G401.6 (cell line): Measurements from ENCODE around the gene FGD3.
"Not testable (repeated sequence)": the region's sequence is repeated elsewhere in the genome, so short reads cannot be mapped to it uniquely, and the experiment has no call there.

Source experiments
- FAIRE-seq: peaks from 2 replicates; lab custom pipeline; 2012; peaks lifted over from hg19 to GRCh38; lab: Jason Lieb, UNC

The FGD3 gene

DNA sequence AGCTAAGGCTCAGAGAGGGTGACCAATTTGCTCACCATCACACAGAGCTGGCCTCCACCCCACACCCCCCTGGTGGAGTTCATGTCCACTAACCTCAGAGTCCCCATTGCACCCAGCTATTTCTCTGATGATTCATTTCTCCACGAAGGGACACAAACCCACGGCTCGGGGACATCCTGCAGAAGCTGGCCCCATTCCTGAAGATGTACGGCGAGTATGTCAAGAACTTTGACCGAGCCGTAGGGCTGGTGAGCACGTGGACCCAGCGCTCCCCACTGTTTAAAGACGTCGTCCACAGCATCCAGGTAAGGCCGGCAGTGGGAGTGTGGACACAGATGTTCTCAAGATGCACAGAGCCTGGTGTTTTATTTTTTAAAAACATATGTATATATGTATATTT is 58.6 kb downstream of the FGD3 start:
- FAIRE-seq = no peak

DNA sequence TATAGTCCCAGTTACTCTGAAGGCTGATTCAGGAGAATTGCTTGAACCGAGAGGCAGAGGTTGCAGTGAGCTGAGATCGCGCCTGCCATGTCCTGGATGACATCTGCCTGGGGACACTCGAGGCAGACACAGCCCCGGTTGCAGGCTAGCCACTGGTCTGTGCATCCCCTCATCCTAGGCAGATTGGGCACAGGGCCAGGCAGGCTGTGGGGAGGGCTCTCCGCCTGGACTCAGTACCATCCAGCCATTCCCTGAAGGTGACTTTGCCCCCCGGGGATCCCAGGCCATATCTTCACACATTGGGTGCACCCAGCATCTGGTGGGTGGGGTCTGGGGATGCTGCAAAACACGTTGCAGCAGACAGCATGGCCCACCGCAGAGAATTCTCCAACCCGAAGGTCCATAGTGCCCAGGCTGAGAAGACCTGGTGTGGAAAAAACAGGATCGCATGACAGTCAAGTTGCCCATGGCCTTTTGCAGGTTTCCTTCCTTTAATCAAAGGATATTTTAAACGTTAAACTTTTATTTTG is 60.3 kb downstream of the FGD3 start:
- FAIRE-seq = no peak

DNA sequence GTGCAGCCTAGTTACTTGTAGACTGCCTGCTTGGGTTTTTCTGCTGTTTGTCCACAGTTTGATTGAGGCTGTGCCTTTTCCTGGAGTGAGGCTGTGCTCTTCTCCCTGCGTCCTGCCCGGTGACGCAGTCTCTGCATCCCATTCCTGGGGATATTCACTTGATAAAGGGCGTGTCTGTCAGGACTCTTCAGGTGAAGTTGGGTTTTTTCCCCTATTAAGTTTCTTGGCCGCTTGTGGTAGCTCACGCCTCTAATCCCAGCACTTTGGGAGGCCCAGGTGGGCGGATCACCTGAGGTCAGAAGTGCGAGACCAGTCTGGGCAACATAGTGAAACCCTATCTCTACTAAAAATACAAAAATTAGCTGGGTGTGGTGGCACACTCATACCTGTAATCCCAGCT is 61.1 kb downstream of the FGD3 start:
- no peak for FAIRE-seq

DNA sequence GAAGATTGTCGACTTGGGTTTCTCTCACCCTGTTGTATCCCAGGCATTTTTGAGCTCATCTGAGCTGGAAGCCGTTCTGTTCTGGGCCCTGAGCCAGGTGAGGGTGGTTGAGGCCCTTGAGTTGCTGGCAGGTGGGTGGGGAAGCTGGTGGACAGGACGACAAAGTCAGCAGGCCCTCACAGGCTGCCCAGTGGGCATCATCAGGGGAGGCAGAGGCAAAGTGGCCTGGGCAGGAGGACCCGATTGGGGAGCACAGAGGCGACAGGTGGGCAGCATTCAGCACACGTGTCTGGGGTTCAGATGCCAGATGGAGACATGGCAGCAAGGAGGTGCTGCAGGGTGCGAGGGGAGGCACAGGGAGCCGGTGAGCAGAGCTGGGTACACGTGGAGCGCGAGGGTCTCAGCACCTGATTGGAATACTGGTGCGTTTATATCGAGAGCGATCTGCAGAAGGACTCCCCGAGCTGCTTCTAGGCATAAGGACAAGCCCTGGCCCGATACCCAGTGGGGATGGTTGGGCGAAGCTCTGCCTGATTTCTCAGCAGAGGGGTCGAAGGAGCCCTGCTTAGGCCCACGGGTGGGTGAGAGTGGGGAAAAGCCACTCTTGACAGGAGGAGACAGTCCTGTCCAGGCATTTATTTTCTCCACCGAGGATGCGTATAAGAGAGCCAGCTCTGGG is 62.2 kb downstream of the FGD3 start:
- FAIRE-seq = no peak

DNA sequence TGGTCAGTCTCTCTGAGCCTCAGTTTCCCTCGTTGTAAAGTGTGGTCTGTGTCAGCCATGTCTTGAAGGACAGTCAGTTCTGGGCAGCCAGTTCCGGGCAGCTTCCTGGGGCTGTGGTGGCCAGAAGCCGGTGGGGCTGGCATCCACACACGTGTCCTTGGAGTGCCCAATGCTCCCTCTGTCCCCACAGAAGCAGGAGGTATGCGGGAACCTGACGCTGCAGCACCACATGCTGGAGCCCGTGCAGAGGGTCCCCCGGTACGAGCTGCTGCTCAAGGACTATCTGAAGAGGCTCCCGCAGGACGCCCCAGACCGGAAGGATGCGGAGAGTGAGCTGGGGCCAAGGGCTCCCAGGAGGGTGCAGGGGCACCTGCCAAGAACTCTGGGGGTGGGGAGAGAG is 62.7 kb downstream of the FGD3 start:
- no peak for FAIRE-seq

DNA sequence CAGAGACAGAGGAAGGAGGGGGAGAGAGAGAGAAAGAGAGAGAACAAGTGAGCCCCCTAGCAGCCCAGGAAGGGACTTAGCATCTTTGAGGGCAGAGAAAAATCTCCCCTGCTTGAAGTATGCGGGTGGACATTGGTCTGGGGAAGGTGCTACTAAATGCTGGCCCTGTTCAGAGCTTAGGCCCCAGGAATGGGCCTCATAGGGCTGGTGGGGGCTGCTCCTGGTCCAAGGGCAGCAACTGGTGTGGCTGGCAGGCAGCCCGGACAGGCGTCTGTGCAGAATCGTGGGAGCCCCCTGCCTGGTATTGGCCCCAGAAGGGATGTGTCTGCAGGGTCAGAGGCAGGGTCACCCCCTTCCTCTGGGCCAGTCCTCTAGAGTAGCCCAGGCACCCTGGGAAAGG is 63.4 kb downstream of the FGD3 start:
- FAIRE-seq = no peak

DNA sequence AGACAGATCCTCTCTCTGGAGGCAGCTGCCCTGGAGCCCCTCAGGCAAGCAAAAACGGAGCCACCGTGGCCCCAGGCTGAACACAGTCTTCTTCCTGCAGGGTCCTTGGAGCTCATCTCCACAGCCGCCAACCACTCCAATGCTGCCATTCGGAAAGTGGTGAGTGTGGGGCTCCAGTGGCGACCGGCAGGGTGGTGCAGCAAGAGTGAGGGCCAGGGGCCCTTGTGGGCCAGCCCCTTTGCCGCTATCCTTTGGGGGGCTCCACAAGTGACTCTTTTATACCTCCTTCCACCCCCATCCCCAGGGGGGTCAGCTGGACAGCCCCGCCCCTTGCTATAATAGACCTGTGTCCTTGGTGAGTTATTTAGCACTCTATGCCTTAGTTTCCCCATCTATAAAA is 63.8 kb downstream of the FGD3 start:
- no peak for FAIRE-seq

DNA sequence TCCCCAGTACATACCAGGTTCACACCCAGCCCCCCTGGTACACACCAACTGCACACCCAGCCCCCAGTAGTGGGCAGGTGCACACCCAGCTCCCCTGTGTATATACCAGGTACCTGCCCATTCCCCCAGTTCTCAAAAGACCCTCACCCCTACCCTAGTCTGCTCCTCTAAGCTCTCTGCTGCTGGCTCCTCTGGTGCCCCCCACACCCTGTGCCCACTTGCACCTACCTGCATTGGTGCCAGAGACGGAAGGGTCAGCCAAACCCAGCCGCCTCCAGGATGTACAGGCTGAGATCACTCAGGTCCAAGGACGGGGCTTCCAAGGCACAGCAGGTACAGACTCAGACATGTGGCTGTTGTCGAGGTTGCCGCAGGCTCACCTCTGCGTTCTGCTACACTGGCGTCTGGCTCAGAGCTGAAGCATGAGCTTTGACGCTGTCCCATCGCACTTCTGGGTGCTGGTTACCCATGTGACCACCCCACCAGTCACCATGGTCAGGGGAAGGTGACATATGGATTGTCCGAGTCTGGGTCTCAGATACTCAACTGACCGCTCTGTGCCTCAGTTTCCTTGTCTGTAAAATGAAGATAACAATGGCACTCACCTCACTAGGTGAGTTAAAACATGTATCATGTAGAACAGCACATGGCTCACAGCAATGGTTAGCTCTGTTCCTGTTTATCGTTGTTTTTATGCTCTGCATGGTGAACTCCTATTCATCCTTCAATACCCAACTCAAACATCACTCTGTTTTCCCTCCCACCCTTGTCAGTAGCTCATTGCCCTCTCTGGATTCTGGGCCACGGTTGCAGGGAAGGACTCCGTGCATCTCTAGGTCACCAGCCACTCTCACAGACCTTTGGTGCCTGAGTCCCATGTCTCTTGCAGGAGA is 65.9 kb downstream of the FGD3 start:
- FAIRE-seq = no peak

DNA sequence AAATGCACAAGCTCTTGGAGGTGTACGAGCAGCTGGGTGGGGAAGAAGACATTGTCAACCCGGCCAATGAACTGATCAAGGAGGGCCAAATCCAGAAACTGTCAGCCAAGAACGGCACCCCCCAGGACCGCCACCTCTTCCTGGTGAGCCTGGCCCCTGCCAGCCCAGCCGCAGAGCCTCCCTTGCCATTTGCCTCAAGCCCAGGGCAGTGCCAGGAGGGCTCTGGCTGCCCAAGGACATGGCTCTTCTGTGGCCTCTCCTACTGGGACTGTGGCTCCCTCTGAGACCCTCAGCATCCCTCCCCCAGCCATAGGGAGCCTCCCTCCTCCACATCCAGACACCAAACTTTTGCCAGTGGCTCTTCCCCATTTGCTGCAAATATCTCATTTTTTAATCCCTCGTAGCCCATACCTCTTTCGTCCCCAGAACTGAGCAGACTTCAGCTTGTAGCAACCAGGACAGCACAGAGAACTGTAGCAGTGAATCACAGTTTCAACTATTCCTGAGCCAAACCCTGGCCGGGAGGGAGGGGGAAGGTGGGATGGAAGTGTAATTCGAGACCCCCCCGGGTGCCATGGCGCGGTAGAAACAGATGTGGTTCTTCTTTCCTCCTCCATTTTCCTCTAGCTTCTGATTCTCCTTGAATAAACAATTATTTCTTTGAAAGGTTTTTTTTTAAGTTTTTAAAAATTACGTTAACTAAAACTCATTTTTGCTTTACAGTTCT is 66.7 kb downstream of the FGD3 start:
- FAIRE-seq = no peak

DNA sequence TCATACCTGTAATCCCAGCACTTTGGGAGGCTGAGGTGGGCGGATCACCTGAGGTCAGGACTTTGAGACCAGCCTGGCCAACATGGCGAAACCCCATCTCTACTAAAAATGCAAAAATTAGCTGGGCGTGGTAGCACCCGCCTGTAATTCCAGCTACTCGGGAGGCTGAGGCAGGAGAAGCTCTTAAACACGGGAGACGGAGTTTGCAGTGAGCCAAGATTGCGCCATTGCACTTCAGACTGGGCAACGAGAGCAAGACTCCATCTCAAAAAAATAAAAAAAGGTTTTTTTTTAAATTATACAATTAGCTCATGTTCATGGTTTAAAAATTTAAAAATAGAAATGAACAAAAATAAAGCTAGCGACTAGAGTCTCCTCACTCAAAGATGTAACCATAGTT is 67.9 kb downstream of the FGD3 start:
- not testable (repeated sequence) for FAIRE-seq

DNA sequence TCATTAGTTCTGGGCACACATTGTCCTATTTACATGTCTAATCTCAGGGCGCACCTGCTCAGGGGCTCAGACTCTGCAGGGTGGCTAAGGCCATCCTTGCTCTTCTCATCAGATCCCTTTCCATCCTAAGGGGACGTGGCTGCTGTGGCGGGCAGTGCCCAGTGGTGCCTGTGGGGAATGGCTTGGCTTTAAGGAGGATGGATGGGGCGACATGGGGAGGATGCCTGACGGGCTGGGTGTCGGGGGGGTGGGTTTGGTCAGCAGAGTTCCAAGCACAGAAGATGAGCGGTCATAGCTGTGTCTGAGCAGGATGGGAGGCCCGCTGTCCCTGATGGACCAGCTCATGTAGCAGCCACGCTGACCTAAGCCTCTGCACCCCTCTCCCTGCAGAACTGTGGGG is 70.3 kb downstream of the FGD3 start:
- FAIRE-seq = no peak

DNA sequence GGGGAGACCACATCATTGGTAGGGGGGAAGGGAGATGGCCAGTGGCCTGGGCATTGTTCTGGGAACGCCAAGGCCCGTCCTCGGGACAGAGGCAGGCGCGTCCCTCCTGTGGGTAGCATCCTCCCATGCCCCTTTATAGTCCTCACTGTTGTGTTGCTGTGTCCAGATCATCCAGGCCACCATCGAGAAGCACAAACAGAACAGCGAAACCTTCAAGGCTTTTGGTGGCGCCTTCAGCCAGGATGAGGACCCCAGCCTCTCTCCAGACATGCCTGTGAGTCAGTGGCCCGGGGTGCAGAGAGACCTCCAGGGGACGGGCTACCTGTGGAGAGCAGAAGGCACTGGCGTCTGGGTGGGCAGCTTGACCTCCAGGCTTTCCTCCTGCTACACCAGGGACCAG is 72.8 kb downstream of the FGD3 start:
- FAIRE-seq = no peak

DNA sequence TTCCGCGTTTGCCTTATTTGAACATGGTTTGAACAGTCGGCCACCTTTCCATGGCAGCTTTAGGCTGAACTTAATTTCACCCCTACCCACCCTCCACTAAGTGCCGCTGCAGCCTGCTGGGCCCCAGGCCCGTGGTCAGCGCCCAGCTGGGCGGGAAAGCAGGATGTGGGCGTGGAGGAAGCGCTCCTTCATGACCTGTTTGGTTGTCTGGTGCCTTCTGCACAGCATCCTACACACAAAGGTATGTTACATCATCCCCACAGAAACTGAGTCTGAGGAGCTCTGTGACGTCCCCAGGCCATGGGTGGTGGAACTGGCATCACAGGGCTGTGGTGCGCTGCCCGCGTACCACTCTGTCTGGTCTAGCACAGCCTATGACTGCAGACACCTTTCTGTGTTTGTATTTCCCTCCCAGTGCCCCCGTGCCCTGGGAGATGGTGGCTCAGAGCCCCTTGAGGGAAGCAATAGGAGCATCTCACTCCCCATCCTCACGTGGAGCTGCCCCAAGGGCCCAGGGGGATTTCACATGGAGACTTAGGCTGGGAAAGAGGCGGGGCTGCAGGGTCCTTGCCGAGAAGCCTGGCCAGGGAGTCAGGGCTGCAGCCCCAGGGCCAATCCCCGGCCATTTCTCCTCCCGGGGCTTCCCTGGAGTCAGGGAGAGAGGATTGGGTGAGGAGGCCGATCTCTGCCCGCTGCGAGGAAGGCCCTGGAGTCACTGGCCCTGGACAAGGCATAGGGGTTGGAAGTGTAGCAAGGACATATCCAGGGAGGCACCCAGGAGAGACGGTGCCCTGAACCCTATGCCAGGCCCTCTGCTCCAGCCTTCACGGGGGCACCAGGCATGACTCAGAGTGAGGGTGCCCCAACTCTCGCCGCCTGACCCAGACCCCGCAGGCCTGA is 73.7 kb downstream of the FGD3 start:
- no peak for FAIRE-seq

DNA sequence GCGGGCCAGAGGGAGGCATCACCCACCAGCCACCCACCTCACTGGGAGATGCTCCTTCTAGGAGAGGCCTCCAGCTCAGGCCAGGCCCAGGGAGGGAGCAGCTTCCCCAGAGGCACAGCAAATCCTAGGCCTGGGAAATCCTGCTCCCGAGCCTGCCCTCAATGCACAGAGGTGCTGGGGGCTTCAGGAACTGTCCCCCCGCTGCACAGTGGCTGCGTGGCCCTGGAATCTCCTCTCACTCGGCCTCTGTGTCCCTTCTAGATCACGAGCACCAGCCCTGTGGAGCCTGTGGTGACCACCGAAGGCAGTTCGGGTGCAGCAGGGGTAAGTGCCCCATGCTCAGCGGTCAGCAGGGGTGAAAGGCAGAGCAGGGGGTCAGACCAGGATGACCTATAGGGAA is 74.7 kb downstream of the FGD3 start:
- no peak for FAIRE-seq

DNA sequence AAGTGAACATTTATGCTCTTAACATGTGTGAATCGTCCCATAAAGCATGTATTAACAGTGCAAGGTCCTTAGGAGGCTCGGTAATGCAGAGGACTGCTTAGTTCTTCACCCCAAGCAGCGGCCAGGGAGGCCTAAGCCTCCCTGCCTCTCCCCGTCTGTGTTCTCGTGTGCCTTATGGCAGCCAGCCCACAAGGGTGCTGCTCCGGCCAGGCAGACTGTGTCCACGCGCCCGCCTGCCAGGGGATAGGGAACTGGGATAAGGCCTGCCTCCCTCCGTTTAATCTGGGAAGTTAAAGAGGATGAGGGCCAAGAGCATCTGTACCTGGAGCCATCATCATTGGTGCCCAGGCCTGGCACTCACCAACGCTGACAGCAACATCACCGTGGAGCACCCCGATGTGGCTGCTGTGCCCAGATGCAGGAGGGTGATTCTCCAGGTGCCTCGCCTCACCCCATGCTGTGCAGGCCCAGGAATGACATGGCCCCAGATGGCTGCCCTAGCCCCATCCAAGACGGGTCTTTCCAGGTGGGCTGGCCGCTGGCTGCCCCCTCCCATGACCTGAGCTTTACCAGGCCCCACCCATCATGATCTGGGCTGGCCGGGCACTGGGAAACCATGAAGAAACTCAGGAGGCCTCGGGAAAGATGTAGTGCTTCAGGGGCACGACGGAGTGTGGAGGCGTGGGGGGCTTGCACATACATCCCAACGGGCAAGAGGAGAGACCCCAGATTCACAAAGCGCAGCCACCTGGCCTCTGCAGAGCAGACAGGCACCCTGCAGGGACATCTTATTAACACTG is 75.6 kb downstream of the FGD3 start:
- no peak for FAIRE-seq

DNA sequence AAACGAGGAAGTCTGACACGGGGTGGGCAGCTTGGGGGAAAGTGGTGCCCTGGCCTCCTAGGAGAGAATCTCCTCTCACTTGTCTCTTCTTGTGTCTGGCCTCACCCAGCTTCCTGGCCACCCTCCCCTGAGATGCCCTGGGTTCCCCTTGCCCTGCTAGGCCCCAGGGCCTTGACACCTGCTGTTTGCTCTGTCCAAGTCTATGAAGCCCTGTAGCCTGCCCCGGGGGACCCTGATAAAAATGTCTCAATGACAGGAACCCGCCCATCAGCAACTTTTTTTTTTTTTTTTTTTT is 76.1 kb downstream of the FGD3 start:
- no peak for FAIRE-seq

DNA sequence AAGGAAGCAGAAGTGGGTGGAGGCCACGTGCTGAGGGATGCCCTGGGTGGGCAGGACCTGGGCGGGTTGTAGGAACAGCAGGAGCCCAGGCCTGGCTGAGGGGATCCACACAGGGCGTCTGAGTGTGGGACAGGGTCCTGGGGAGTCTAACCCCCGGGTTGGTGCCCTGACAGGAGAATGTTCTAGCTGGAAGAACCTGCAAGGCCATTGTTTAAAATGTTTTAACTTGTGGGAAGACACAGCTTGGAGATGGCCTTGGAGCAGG is 77.3 kb downstream of the FGD3 start:
- FAIRE-seq = no peak

DNA sequence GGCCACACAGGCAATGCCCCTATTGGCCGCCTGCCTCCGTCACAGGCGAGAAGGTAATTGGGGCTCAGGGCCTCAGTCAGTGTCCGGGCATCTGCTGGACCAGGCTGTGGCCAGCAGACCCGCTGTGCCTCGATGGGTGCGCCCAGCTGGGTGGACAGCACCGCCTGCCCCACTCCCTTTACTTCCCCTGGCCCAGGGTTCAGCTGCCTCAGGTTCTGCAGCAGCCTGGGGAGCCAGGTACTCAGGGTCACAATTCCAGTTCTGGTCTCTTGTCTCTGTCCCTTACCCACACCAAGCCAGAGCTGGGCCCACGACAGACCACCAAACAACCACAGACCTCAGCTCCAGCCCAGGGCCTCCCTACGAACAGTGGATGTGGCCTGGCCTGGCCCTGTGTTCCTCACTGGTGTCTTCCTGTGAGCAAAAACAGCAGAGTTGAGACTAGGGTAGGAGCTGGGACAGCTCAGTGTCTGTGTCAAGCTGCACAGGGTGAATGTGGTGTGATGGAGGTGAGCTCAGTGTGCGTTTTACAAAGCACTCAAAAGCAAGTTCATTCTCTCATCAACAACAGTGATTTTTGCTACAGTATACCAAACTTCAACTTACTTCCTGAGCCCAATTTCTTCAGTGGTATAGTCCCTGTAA is 77.8 kb downstream of the FGD3 start:
- FAIRE-seq = no peak

DNA sequence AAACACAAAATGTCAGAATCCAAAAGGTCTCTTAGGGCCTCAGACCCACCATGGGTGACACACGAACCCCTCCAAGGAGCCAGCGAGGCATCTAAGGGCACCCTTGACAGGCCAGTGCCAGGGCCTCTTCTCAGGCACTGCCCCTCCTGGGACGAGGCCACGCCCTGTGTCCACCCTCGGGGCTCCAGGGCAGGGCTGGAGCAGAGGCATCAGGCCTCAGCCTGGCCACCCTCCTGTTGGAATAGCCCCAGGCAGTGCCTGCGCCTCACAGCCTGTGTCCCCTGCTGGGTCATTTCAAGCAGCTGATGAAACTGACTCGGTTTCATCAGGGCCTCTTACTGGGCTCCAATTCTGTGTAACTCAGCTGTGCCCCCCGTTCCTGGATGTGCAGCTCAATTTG is 78.4 kb downstream of the FGD3 start:
- FAIRE-seq = no peak

DNA sequence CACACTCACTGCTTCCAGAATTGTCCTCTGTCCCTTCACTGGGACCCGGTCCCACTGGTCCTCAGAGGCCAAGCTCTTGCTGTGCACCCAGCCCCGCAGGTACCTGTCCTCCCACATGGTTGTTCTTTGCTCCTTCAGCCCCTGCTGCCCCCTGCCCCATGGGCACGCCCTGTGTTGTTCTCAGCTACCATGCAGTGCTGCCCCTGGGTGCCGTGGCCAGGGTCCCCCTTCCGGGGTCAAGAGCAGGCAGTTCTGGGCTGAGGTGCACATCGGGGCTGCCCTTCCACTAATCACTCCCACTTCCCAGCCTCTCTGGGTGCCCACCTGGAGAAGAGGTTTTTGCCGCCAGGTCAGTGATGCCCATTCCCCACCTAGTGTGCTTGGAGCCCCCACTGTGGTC is 79.3 kb downstream of the FGD3 start:
- FAIRE-seq = no peak

DNA sequence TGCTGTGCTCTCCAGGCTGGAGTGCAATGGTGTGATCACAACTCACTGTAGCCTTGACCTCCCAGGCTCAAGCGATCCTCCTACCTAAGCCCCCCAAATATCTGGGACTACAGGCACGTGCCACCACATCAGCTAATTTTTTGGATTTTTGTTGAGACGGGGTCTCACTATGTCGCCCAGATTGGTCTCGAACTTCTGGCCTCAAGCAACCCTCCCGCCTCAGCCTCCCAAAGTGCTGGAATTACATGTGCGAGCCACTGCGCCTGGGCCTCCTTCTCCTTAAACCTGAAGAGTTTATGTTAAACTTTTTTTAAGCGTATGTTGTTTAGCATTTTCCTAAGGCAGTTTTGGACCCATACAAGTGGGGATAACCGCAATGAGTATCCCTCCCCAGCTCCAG is 80.4 kb downstream of the FGD3 start:
- no peak for FAIRE-seq
